C4-2B (cell line): Measurements from ENCODE around the gene RNF138.

Experiments used
- ZFX ChIP-seq: fragments of 450-650 bp; IDR thresholded peaks from 2 replicates; pipeline ENCODE4 v1.6.1; 2017
- TF ChIP-seq, protein P1 (sequence below): fragments of 450-650 bp; conservative IDR thresholded peaks from 2 replicates; pipeline ENCODE4 v1.5.1; 2017; ENCODE audit warnings: mild to moderate bottlenecking

DNA sequence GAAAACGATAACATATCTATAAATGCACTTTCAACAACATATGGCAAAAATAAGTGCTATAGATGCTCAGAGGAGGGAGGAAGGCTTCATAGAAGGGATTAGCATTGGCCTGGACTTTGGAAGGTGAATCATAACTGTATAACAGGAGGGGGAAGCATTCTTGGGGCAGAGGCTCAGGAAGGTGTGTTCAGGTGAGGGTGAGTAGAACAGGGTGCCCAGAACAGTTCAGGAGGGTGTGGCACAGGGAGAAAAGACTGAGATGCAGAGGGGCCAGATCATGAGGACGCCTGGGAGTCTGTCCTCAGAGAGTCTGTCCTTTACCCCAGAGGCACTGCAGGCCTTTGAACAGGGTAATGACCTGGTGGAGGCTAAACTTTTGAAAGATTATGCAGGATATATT is 68.9 kb downstream of the RNF138 start:
- TF ChIP-seq, protein P1, sequence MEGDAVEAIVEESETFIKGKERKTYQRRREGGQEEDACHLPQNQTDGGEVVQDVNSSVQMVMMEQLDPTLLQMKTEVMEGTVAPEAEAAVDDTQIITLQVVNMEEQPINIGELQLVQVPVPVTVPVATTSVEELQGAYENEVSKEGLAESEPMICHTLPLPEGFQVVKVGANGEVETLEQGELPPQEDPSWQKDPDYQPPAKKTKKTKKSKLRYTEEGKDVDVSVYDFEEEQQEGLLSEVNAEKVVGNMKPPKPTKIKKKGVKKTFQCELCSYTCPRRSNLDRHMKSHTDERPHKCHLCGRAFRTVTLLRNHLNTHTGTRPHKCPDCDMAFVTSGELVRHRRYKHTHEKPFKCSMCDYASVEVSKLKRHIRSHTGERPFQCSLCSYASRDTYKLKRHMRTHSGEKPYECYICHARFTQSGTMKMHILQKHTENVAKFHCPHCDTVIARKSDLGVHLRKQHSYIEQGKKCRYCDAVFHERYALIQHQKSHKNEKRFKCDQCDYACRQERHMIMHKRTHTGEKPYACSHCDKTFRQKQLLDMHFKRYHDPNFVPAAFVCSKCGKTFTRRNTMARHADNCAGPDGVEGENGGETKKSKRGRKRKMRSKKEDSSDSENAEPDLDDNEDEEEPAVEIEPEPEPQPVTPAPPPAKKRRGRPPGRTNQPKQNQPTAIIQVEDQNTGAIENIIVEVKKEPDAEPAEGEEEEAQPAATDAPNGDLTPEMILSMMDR: no peak
- TF ChIP-seq ZFX: no peak
